Keratinocyte (primary cell): Measurements from ENCODE around the gene ATP6V1C2.

Source experiments
- CTCF ChIP-seq, 3 experiments: IDR thresholded peaks in 1 of 3; conservative IDR thresholded peaks in 1 of 3; optimal IDR thresholded peaks in 1 of 3; 2 replicates in 2 of 3; 3 replicates in 1 of 3; pipeline versions ENCODE3 to v1.5.1; 2011; ENCODE audit warnings: low read length in 3 of 3, mild to moderate bottlenecking in 3 of 3, moderate library complexity in 2 of 3, control low read depth in 1 of 3, inconsistent platforms in 1 of 3; ENCODE audit not compliant: insufficient read depth in 2 of 3; ENCODE audit errors: extremely low read depth in 1 of 3
- EZH2 ChIP-seq: IDR thresholded peaks from one replicate; pipeline ENCODE4 v1.6.1; 2012; ENCODE audit warnings: inconsistent platforms, mild to moderate bottlenecking, low read length, moderate library complexity

GRCh38 chr2:10834068-10834655 is 112.7 kb downstream of the ATP6V1C2 start:
- TF ChIP-seq EZH2 = no peak
- no peak for TF ChIP-seq CTCF (optimal IDR thresholded peaks at IDR 0.05 in 1 of 3, IDR thresholded peaks at IDR 0.05 in 1 of 3, conservative IDR thresholded peaks at IDR 0.05 in 1 of 3; ENCODE audit: extremely low read depth in 1 of 3, insufficient read depth in 2 of 3, low read length in 3 of 3)
